Measurements from ENCODE around the gene MINK1.

MINK1 gene

GRCh38 chr17:4802228-4802627, 30.9 kb upstream of the MINK1 start, which contains the start of gene C17orf114:
Gene C17orf114, minus strand, starts transcription at chr17:4802328.
- Histone ChIP-seq H3K9me3 (ENCODE audit: insufficient read depth, low read depth, low read length) (no peaks in the 10 kb centered on the region), H3K4me3 (ENCODE audit: low read depth, low read length) (no peak within 1 kb of the TSS), H3K23ac (ENCODE audit: low read length) (no peak within 1 kb of the TSS), H2BK5ac (ENCODE audit: low read depth, low read length, poor library complexity) (no peak within 1 kb of the TSS), H3K27me3 (ENCODE audit: insufficient read depth, low read length) (no peaks in the 10 kb centered on the region), H4K91ac (ENCODE audit: low read depth, low read length) (no peak within 1 kb of the TSS), H2BK120ac (ENCODE audit: insufficient read depth, low read length, poor library complexity) (no peak within 1 kb of the TSS), H3K36me3 (ENCODE audit: control insufficient read depth in 1 of 2, insufficient read depth in 2 of 2, low read length in 2 of 2) (peaks cover 16 to 22% of the 10 kb centered on the region in 2 experiments), H3K4me2 (ENCODE audit: low read length) (no peak within 1 kb of the TSS), H2AK5ac (ENCODE audit: low read length) (no peak within 1 kb of the TSS), H3K9ac (ENCODE audit: low read length) (no peak within 1 kb of the TSS), H3K79me2 (ENCODE audit: control insufficient read depth, insufficient read depth, low read length, poor library complexity) (peaks cover 4% of the 10 kb centered on the region), H3K18ac (ENCODE audit: low read length) (no peak within 1 kb of the TSS), H3K4me1 (ENCODE audit: control insufficient read depth in 1 of 2, insufficient read depth in 2 of 2, low read length in 2 of 2) (peaks cover 0 to under 1% of the 10 kb centered on the region in 2 experiments), H2AFZ (ENCODE audit: insufficient read depth, low read length, poor library complexity) (no peak within 1 kb of the TSS), H3K79me1 (ENCODE audit: low read length) (peaks cover 4% of the 10 kb centered on the region), H4K8ac (ENCODE audit: low read depth, low read length) (no peak within 1 kb of the TSS), H2BK12ac (ENCODE audit: low read length) (no peak within 1 kb of the TSS), H3K27ac (ENCODE audit: low read depth, low read length) (no peak within 1 kb of the TSS), H4K12ac (ENCODE audit: low read depth, low read length) (no peak within 1 kb of the TSS), H3K14ac (ENCODE audit: low read length) (no peak within 1 kb of the TSS), H3K4ac (ENCODE audit: low read depth, low read length) (no peak within 1 kb of the TSS)
- no peak for DNase-seq
- WGBS (ENCODE audit: extremely low coverage, insufficient coverage, insufficient read length) = no CpG with 5 or more reads among the region's 9 CpGs

- Histone ChIP-seq H2BK12ac (ENCODE audit: low read length) (no peak overlapping the region), H3K36me3 (ENCODE audit: control insufficient read depth in 1 of 2, insufficient read depth in 2 of 2, low read length in 2 of 2) (peaks cover 17 to 22% of the 10 kb centered on the region in 2 experiments), H3K18ac (ENCODE audit: low read length) (no peak overlapping the region), H3K4me1 (ENCODE audit: control insufficient read depth in 1 of 2, insufficient read depth in 2 of 2, low read length in 2 of 2) (peaks cover 24 to 29% of the 10 kb centered on the region in 2 experiments), H3K79me2 (ENCODE audit: control insufficient read depth, insufficient read depth, low read length, poor library complexity) (peaks cover 7% of the 10 kb centered on the region), H4K8ac (ENCODE audit: low read depth, low read length) (peak overlapping the region; percentile 83), H4K91ac (ENCODE audit: low read depth, low read length) (peak overlapping the region; percentile 85), H3K9ac (ENCODE audit: low read length) (peak overlapping the region; percentile 92), H3K14ac (ENCODE audit: low read length) (peak overlapping the region; percentile 85), H3K9me3 (ENCODE audit: insufficient read depth, low read depth, low read length) (peaks cover 2% of the 10 kb centered on the region), H2AK5ac (ENCODE audit: low read length) (no peak overlapping the region), H3K27ac (ENCODE audit: low read depth, low read length) (no peak overlapping the region), H3K4me2 (ENCODE audit: low read length) (peak overlapping the region; percentile 99), H3K4ac (ENCODE audit: low read depth, low read length) (no peak overlapping the region), H2AFZ (ENCODE audit: insufficient read depth, low read length, poor library complexity) (peak overlapping the region; percentile 83), H4K12ac (ENCODE audit: low read depth, low read length) (peak overlapping the region; percentile 64), H3K27me3 (ENCODE audit: insufficient read depth, low read length) (no peaks in the 10 kb centered on the region), H3K4me3 (ENCODE audit: low read depth, low read length) (peak overlapping the region; percentile 91), H2BK120ac (ENCODE audit: insufficient read depth, low read length, poor library complexity) (peak overlapping the region; percentile 73), H2BK5ac (ENCODE audit: low read depth, low read length, poor library complexity) (no peak overlapping the region), H3K23ac (ENCODE audit: low read length) (no peak overlapping the region), H3K79me1 (ENCODE audit: low read length) (peaks cover 10% of the 10 kb centered on the region)
- no CpG with 5 or more reads among the region's 16 CpGs for WGBS (ENCODE audit: extremely low coverage, insufficient coverage, insufficient read length)
- peak; percentile 90 to 93 for DNase-seq
These were observed 26.7 kb upstream of the MINK1 start for GRCh38 chr17:4806456-4806776.

- H3K14ac ChIP-seq (ENCODE audit: low read length) = peak within 1 kb of the TSS; percentile 85
- H3K79me2 ChIP-seq (ENCODE audit: control insufficient read depth, insufficient read depth, low read length, poor library complexity) = peaks cover 7% of the 10 kb centered on the region
- H3K4me2 ChIP-seq (ENCODE audit: low read length) = peak within 1 kb of the TSS; percentile 99
- H3K4me1 ChIP-seq (ENCODE audit: control insufficient read depth in 1 of 2, insufficient read depth in 2 of 2, low read length in 2 of 2) = peaks cover 26 to 29% of the 10 kb centered on the region in 2 experiments
- H3K27me3 ChIP-seq (ENCODE audit: insufficient read depth, low read length) = no peaks in the 10 kb centered on the region
- peak within 1 kb of the TSS; percentile 83 for H2AFZ ChIP-seq (ENCODE audit: insufficient read depth, low read length, poor library complexity)
- H3K23ac ChIP-seq (ENCODE audit: low read length) = no peak within 1 kb of the TSS
- peak within 1 kb of the TSS; percentile 67 for H2BK5ac ChIP-seq (ENCODE audit: low read depth, low read length, poor library complexity)
- peak within 1 kb of the TSS; percentile 91 for H3K4ac ChIP-seq (ENCODE audit: low read depth, low read length)
- no peak within 1 kb of the TSS for H3K27ac ChIP-seq (ENCODE audit: low read depth, low read length)
- H3K9ac ChIP-seq (ENCODE audit: low read length) = peak within 1 kb of the TSS; percentile 92
- peak within 1 kb of the TSS; percentile 95 for H4K91ac ChIP-seq (ENCODE audit: low read depth, low read length)
- H2AK5ac ChIP-seq (ENCODE audit: low read length) = peak within 1 kb of the TSS; percentile 39
- WGBS (ENCODE audit: extremely low coverage, insufficient coverage, insufficient read length) = no CpG with 5 or more reads among the region's 106 CpGs
- H2BK120ac ChIP-seq (ENCODE audit: insufficient read depth, low read length, poor library complexity) = peak within 1 kb of the TSS; percentile 73
- peak within 1 kb of the TSS; percentile 83 for H4K8ac ChIP-seq (ENCODE audit: low read depth, low read length)
- H4K12ac ChIP-seq (ENCODE audit: low read depth, low read length) = peak within 1 kb of the TSS; percentile 67
- peak within 1 kb of the TSS; percentile 81 for H3K18ac ChIP-seq (ENCODE audit: low read length)
- peak within 1 kb of the TSS; percentile 15 for H2BK12ac ChIP-seq (ENCODE audit: low read length)
- peaks cover 2% of the 10 kb centered on the region for H3K9me3 ChIP-seq (ENCODE audit: insufficient read depth, low read depth, low read length)
- peaks cover 20 to 22% of the 10 kb centered on the region in 2 experiments for H3K36me3 ChIP-seq (ENCODE audit: control insufficient read depth in 1 of 2, insufficient read depth in 2 of 2, low read length in 2 of 2)
- peak; percentile 83 to 94 for DNase-seq
- H3K4me3 ChIP-seq (ENCODE audit: low read depth, low read length) = peak within 1 kb of the TSS; percentile 91
- H3K79me1 ChIP-seq (ENCODE audit: low read length) = peaks cover 10% of the 10 kb centered on the region
These were observed 26.1 kb upstream of the MINK1 start, which contains the start of gene PLD2 for GRCh38 chr17:4806777-4807604. Gene PLD2, plus strand, starts transcription at chr17:4807152. Its CDS starts 621 bp downstream, at chr17:4807773.

GRCh38 chr17:4807605-4808377, 25.3 kb upstream of the MINK1 start:
- peak overlapping the region; percentile 39 for H2AK5ac ChIP-seq (ENCODE audit: low read length)
- peak overlapping the region; percentile 33 for H2BK12ac ChIP-seq (ENCODE audit: low read length)
- no peaks in the 10 kb centered on the region for H3K27me3 ChIP-seq (ENCODE audit: insufficient read depth, low read length)
- H3K79me1 ChIP-seq (ENCODE audit: low read length) = peaks cover 10% of the 10 kb centered on the region
- H3K4ac ChIP-seq (ENCODE audit: low read depth, low read length) = peak overlapping the region; percentile 70
- H3K9me3 ChIP-seq (ENCODE audit: insufficient read depth, low read depth, low read length) = peaks cover 2% of the 10 kb centered on the region
- H3K36me3 ChIP-seq (ENCODE audit: control insufficient read depth in 1 of 2, insufficient read depth in 2 of 2, low read length in 2 of 2) = peaks cover 20 to 22% of the 10 kb centered on the region in 2 experiments
- peak overlapping the region; percentile 16 for H3K9ac ChIP-seq (ENCODE audit: low read length)
- peak overlapping the region; percentile 65 for H3K14ac ChIP-seq (ENCODE audit: low read length)
- peaks cover 7% of the 10 kb centered on the region for H3K79me2 ChIP-seq (ENCODE audit: control insufficient read depth, insufficient read depth, low read length, poor library complexity)
- H3K4me2 ChIP-seq (ENCODE audit: low read length) = peak overlapping the region; percentile 66
- H3K23ac ChIP-seq (ENCODE audit: low read length) = no peak overlapping the region
- H2BK5ac ChIP-seq (ENCODE audit: low read depth, low read length, poor library complexity) = no peak overlapping the region
- H4K8ac ChIP-seq (ENCODE audit: low read depth, low read length) = peak overlapping the region; percentile 59
- H3K4me3 ChIP-seq (ENCODE audit: low read depth, low read length) = peak overlapping the region; percentile 84
- H2AFZ ChIP-seq (ENCODE audit: insufficient read depth, low read length, poor library complexity) = no peak overlapping the region
- peak in 1 of 2 donors; percentile 7 for DNase-seq
- peak overlapping the region; percentile 60 for H4K12ac ChIP-seq (ENCODE audit: low read depth, low read length)
- peaks cover 26 to 29% of the 10 kb centered on the region in 2 experiments for H3K4me1 ChIP-seq (ENCODE audit: control insufficient read depth in 1 of 2, insufficient read depth in 2 of 2, low read length in 2 of 2)
- WGBS (ENCODE audit: extremely low coverage, insufficient coverage, insufficient read length) = no CpG with 5 or more reads among the region's 32 CpGs
- H4K91ac ChIP-seq (ENCODE audit: low read depth, low read length) = peak overlapping the region; percentile 32
- peak overlapping the region; percentile 29 for H2BK120ac ChIP-seq (ENCODE audit: insufficient read depth, low read length, poor library complexity)
- no peak overlapping the region for H3K27ac ChIP-seq (ENCODE audit: low read depth, low read length)
- H3K18ac ChIP-seq (ENCODE audit: low read length) = peak overlapping the region; percentile 13

Measured in trophoblast cell (in vitro differentiated cells and primary cell).